ENCODE measurements around the gene CHMP2A.
A peak's percentile ranks its signal among the peaks of the same experiment; 100 is the strongest.
"Not testable (repeated sequence)": the region's sequence is repeated elsewhere in the genome, so short reads cannot be mapped to it uniquely, and the experiment has no call there.

Gene CHMP2A

DNA sequence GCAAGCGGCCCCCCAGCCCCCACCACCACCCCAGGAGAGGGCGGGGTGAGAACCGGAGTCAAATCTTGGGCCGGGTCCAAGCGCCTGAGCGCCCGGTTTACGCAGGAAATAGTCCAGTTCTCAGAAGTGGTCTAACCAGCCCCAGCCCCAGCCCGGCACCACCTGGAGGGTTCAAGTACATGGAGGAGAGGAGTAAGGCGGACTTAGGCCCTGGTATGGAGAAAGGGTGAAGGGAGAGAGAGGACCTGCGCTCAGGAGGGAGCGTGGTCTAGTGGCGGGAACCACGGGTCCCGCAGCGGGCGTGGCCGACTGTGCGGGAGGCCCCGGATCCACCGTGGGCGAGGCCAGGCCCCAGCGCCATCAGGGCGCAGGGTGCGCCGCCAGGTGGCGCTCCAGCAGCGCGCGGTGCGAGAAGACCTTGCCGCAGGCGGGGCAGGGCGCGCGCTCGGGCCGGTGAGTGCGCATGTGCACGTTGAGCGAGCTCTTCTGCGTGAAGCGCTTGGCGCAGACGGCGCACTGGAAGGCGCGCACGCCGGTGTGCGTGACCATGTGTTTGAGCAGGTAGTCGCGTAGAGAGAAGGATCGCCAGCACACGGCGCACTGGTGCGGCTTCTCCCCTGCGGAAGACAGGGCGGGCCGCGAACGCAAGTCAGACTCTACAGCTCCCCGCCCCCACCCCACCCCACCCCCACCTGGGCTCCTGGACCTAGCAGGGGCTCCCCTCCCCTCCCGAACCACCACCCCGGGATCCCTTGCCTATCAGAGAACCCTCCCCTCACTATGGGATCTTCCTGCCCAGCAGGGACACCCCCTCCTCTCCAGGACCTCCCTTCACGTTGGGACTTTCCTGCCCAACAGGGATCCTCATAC is 41.0 kb downstream of the CHMP2A start:
- peak overlapping the region; percentile 23 for H3K4me3 ChIP-seq (ENCODE audit: extremely low read depth, insufficient read depth, low read length, poor library complexity, severe bottlenecking)
- H3K36me3 ChIP-seq (ENCODE audit: control insufficient read depth, insufficient read depth, low read length), result peaks cover 43% of the 10 kb centered on the region
- 23 to 40% methylated on average over 41 to 51 of the region's 66 CpGs for WGBS, 2 experiments (ENCODE audit: insufficient coverage in 2 of 2)
- peaks cover 12% of the 10 kb centered on the region for H3K4me1 ChIP-seq (ENCODE audit: control insufficient read depth, insufficient read depth, low read length, poor library complexity, severe bottlenecking)
- H3K9me3 ChIP-seq (ENCODE audit: control insufficient read depth, low read length), result no peaks in the 10 kb centered on the region
- peak overlapping the region; percentile 36 for H3K27ac ChIP-seq (ENCODE audit: low read depth, low read length, severe bottlenecking)

- Histone ChIP-seq H3K9me3 (ENCODE audit: control insufficient read depth, low read length) (peaks cover 3% of the 10 kb centered on the region), H3K36me3 (ENCODE audit: control insufficient read depth, insufficient read depth, low read length) (peaks cover 43% of the 10 kb centered on the region), H3K27ac (ENCODE audit: low read depth, low read length, severe bottlenecking) (peak overlapping the region; percentile 36), H3K4me3 (ENCODE audit: extremely low read depth, insufficient read depth, low read length, poor library complexity, severe bottlenecking) (no peak overlapping the region), H3K4me1 (ENCODE audit: control insufficient read depth, insufficient read depth, low read length, poor library complexity, severe bottlenecking) (peaks cover 12% of the 10 kb centered on the region)
- 93 to 99% methylated on average over 7 to 10 of the region's 10 CpGs for WGBS, 2 experiments (ENCODE audit: insufficient coverage in 2 of 2)
Measured at GRCh38 chr19:58513213-58513693, 41.7 kb downstream of the CHMP2A start.

- H3K9me3 ChIP-seq (ENCODE audit: control insufficient read depth, low read length), result peaks cover 3% of the 10 kb centered on the region
- 92 to 94% methylated on average over 25 of the region's 25 CpGs for WGBS, 2 experiments (ENCODE audit: insufficient coverage in 2 of 2)
- peaks cover 9% of the 10 kb centered on the region for H3K4me1 ChIP-seq (ENCODE audit: control insufficient read depth, insufficient read depth, low read length, poor library complexity, severe bottlenecking)
- no peak within 1 kb of the TSS for H3K4me3 ChIP-seq (ENCODE audit: extremely low read depth, insufficient read depth, low read length, poor library complexity, severe bottlenecking)
- H3K27ac ChIP-seq (ENCODE audit: low read depth, low read length, severe bottlenecking), result no peak within 1 kb of the TSS
- peaks cover 34% of the 10 kb centered on the region for H3K36me3 ChIP-seq (ENCODE audit: control insufficient read depth, insufficient read depth, low read length)
Measured at GRCh38 chr19:58511353-58512208, 43.3 kb downstream of the CHMP2A start, which contains the start of gene SLC27A5. Gene SLC27A5, minus strand, starts transcription at chr19:58511992. Its CDS starts 37 bp downstream, at chr19:58511955.

GRCh38 chr19:58510084-58510862 is 44.6 kb downstream of the CHMP2A start:
- Histone ChIP-seq H3K36me3 (ENCODE audit: control insufficient read depth, insufficient read depth, low read length) (peaks cover 21% of the 10 kb centered on the region), H3K4me1 (ENCODE audit: control insufficient read depth, insufficient read depth, low read length, poor library complexity, severe bottlenecking) (peaks cover 4% of the 10 kb centered on the region), H3K4me3 (ENCODE audit: extremely low read depth, insufficient read depth, low read length, poor library complexity, severe bottlenecking) (no peak overlapping the region), H3K9me3 (ENCODE audit: control insufficient read depth, low read length) (peaks cover 3% of the 10 kb centered on the region), H3K27ac (ENCODE audit: low read depth, low read length, severe bottlenecking) (no peak overlapping the region)
- 84 to 91% methylated on average over 6 to 7 of the region's 8 CpGs for WGBS, 2 experiments (ENCODE audit: insufficient coverage in 2 of 2)

DNA sequence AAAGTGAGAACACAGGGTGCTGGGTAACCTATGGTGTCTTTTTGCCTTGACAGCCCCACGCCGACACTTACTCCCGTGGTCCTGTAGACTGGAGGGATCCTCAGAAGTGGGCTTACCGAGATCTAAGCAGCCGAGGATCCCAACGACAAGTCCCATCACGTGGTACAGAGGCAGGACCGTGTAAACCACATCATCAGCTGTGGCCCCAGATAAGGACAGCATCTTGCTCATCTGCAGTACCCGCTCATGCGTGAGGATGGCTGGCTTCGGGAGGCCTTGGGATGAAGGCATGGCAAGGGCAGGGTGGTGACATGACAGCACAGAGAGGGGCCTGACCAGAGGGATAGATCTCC is 45.2 kb downstream of the CHMP2A start:
- peaks cover 15% of the 10 kb centered on the region for H3K36me3 ChIP-seq (ENCODE audit: control insufficient read depth, insufficient read depth, low read length)
- peaks cover 3% of the 10 kb centered on the region for H3K9me3 ChIP-seq (ENCODE audit: control insufficient read depth, low read length)
- H3K4me1 ChIP-seq (ENCODE audit: control insufficient read depth, insufficient read depth, low read length, poor library complexity, severe bottlenecking), result peaks cover 4% of the 10 kb centered on the region
- WGBS, 2 experiments (ENCODE audit: insufficient coverage in 2 of 2), result 93 to 96% methylated on average over 11 of the region's 11 CpGs
- H3K27ac ChIP-seq (ENCODE audit: low read depth, low read length, severe bottlenecking), result no peak overlapping the region
- H3K4me3 ChIP-seq (ENCODE audit: extremely low read depth, insufficient read depth, low read length, poor library complexity, severe bottlenecking), result no peak overlapping the region

DNA sequence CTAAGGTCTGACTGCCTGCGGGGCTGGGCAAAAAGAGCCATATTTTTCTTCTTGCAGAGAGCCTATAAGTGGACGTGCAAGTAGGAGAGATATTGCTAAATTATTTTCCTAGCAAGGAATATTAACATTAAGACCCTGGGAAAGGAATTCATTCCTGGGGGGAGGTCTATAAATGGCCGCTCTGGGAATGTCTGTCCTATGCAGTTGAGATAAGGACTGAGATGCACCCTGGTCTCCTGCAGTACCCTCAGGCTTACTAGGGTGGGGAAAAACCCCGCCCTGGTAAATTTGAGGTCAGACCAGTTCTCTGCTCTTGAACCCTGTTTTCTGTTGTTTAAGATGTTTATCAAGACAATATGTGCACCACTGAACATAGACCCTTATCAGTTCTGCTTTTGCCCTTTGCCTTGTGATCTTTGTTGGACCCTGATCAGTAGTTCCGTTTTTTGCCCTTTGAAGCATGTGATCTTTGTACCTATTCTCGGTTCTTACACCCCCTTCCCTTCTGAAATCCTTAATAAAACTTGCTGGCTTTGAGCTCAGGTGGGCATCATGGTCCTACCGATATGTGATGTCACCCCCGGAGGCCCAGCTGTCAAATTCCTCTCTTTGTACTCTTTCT is 47.2 kb downstream of the CHMP2A start:
- not testable (repeated sequence) for H3K36me3 ChIP-seq (ENCODE audit: control insufficient read depth, insufficient read depth, low read length); H3K9me3 ChIP-seq (ENCODE audit: control insufficient read depth, low read length); H3K4me3 ChIP-seq (ENCODE audit: extremely low read depth, insufficient read depth, low read length, poor library complexity, severe bottlenecking); H3K27ac ChIP-seq (ENCODE audit: low read depth, low read length, severe bottlenecking); H3K4me1 ChIP-seq (ENCODE audit: control insufficient read depth, insufficient read depth, low read length, poor library complexity, severe bottlenecking)
- 86 to 92% methylated on average over 5 of the region's 8 CpGs for WGBS, 2 experiments (ENCODE audit: insufficient coverage in 2 of 2)

All from mesodermal cell (in vitro differentiated cells).